Neutrophil (primary cell): Measurements from ENCODE around the gene VDAC1.
"Not testable (repeated sequence)": the region's sequence is repeated elsewhere in the genome, so short reads cannot be mapped to it uniquely, and the experiment has no call there.

ENCODE experiments used
- H3K27ac ChIP-seq: fragments of 200-600 bp; sonication (generic); 2 replicates; pipeline ENCODE4 v1.5.1; 2016; ENCODE audit warnings: mild to moderate bottlenecking, moderate library complexity
- H3K27me3 ChIP-seq: fragments of 200-600 bp; sonication (generic); 2 replicates; pipeline ENCODE4 v1.6.0; 2016; ENCODE audit warnings: mild to moderate bottlenecking
- H3K36me3 ChIP-seq: fragments of 200-600 bp; sonication (generic); 2 replicates; pipeline ENCODE4 v1.5.1; 2017
- H3K4me1 ChIP-seq, 2 experiments: fragments of 200-600 bp in 1 of 2; sonication (generic) in 1 of 2; 1 replicate in 1 of 2; 2 replicates in 1 of 2; pipeline versions ENCODE4 v1.5.1 to v1.6.1; 2013 to 2016; ENCODE audit warnings: low read depth in 1 of 2, low read length in 1 of 2, mild to moderate bottlenecking in 1 of 2, moderate library complexity in 1 of 2; ENCODE audit not compliant: control insufficient read depth in 1 of 2, insufficient read depth in 1 of 2
- H3K4me3 ChIP-seq, 2 experiments: fragments of 200-600 bp in 1 of 2; sonication (generic) in 1 of 2; 1 replicate in 1 of 2; 2 replicates in 1 of 2; pipeline ENCODE4 v1.5.1; 2013 to 2016; ENCODE audit warnings: low read depth in 1 of 2, low read length in 1 of 2, mild to moderate bottlenecking in 1 of 2, moderate library complexity in 1 of 2
- H3K9me3 ChIP-seq: fragments of 200-600 bp; sonication (generic); 2 replicates; pipeline ENCODE4 v1.5.1; 2016
- TF ChIP-seq, protein P1 (sequence below): fragments of 200-600 bp; sonication (generic); IDR thresholded peaks from 2 replicates; pipeline ENCODE4 v1.5.1; 2016; ENCODE audit warnings: antibody characterized with exemption

Gene VDAC1

DNA sequence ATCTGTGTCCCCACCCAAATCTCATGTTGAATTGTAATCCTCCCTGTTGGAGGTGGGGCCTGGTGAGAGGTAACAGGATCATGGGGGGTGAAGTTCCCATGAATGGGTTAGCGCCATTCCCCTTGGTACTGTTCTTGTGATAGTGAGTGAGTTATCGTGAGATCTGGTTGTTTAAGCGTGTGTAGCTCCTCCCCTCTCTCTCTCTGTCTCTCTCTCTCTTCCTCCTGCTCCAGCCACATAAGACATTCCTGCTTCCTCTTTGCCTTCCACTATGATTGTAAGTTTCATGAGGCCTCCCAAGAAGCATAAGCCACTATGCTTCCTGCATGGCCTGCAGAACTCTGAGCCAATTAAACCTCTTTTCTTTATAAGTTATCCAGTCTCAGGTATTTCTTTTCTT, 65.1 kb downstream of the VDAC1 start:
- Histone ChIP-seq H3K4me1 (no peaks in the 10 kb centered on the region), H3K27me3 (no peaks in the 10 kb centered on the region), H3K36me3 (no peaks in the 10 kb centered on the region), H3K9me3 (no peaks in the 10 kb centered on the region), H3K27ac (no peak overlapping the region), H3K4me3 (no peak overlapping the region)
- TF ChIP-seq, protein P1, sequence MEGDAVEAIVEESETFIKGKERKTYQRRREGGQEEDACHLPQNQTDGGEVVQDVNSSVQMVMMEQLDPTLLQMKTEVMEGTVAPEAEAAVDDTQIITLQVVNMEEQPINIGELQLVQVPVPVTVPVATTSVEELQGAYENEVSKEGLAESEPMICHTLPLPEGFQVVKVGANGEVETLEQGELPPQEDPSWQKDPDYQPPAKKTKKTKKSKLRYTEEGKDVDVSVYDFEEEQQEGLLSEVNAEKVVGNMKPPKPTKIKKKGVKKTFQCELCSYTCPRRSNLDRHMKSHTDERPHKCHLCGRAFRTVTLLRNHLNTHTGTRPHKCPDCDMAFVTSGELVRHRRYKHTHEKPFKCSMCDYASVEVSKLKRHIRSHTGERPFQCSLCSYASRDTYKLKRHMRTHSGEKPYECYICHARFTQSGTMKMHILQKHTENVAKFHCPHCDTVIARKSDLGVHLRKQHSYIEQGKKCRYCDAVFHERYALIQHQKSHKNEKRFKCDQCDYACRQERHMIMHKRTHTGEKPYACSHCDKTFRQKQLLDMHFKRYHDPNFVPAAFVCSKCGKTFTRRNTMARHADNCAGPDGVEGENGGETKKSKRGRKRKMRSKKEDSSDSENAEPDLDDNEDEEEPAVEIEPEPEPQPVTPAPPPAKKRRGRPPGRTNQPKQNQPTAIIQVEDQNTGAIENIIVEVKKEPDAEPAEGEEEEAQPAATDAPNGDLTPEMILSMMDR, result no peak

DNA sequence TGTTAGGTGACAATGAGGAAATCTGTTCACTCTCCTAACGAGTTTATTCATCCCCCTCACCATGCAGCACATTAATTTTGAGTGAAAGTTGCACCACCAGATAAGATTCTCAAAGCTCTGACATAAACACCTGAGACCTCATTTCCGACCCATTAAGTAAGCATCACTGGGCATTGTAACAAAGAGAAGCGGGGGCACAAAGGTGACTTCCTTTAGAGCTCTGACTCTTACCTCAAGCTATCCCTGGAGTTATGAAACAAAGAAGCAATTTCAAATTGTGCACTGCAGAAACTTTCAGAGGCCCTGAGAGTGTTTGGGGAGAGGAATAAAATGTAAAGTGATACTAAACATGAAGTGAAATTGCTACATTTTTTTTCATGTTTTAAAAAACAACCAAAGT, 65.8 kb downstream of the VDAC1 start:
- Histone ChIP-seq H3K4me1 (no peaks in the 10 kb centered on the region), H3K4me3 (no peak overlapping the region), H3K27ac (no peak overlapping the region), H3K36me3 (no peaks in the 10 kb centered on the region), H3K27me3 (no peaks in the 10 kb centered on the region), H3K9me3 (no peaks in the 10 kb centered on the region)
- TF ChIP-seq, protein P1, result no peak

DNA sequence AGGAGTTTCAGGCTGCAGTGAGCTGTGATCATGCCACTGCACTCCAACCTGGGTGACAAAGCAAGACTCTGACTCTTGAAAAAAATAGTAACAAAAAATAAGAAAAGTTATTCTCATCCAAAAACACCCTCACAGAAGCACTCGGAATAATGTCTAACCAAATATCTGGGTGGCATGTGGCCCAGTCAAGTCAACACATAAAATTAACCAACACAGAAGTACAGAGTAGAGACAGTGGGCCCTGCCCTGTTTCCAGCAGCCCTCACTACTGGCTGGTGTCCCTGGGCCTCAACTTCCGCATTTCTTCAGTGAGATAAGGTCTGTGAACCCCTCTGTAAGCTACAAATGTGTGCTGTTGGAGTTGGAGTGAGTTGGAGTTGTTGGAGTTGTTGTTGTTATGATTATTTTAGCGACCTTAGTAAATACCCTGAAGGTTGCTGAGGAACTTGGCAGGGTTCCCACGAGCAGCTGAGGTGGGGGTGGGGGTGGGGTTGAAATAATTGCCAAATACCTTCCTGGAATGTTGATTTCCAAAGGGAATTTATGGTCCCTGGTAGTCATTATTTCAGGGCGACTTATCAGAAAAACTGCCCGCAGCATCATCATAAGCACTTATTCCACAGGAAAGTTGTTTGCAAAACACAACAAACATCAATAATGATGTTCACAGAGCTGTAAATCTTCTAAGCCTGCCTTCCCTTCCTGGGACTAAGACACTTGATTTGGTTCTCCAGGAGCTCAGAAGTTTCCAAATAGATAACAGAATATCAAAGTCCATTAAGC, 66.5 kb downstream of the VDAC1 start:
- Histone ChIP-seq H3K9me3 (no peaks in the 10 kb centered on the region), H3K36me3 (no peaks in the 10 kb centered on the region), H3K27me3 (no peaks in the 10 kb centered on the region), H3K4me3 (no peak overlapping the region), H3K27ac (no peak overlapping the region), H3K4me1 (no peaks in the 10 kb centered on the region)
- TF ChIP-seq, protein P1, result no peak

DNA sequence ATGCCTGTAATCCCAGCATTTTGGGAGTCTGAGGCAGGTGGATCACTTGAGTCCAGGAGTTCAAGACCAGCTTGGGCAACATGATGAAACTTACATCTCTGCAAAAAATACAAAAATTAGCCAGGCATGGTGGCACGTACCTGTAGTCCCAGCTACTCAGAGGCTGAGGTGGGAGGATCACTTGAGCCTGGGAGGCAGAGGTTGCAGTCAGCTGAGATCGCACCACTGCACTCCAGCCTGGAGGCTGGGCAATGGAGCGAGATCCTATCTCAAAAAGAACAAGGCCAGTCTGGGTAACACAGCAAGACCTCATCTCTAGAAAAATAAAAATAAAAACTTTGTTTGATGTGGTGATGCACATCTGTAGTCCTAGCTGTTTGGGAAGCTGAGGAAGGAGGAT, 67.1 kb downstream of the VDAC1 start:
- not testable (repeated sequence) for H3K4me3 ChIP-seq, H3K4me1 ChIP-seq, H3K36me3 ChIP-seq, H3K27me3 ChIP-seq, H3K27ac ChIP-seq, H3K9me3 ChIP-seq

DNA sequence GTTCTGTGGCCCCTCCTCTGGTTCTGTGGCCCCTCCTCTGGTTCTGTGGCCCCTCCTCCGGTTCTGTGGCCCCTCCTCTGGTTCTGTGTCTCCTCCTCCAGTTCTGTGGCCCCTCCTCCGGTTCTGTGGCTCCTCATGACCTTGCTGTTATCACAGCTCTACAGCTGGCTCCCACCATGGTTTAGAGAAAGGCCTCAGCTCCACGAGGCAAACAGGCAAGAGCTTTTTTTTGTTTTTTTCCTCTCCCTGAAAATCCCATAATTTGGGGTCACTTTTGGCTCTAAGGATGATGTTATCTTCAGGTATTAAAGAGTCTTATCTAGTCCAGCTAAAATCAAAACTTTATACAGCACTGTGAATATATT, 68.1 kb downstream of the VDAC1 start:
- Histone ChIP-seq H3K4me3 (no peak overlapping the region), H3K9me3 (no peaks in the 10 kb centered on the region), H3K27ac (no peak overlapping the region), H3K4me1 (no peaks in the 10 kb centered on the region), H3K27me3 (no peaks in the 10 kb centered on the region), H3K36me3 (no peaks in the 10 kb centered on the region)
- TF ChIP-seq, protein P1, result no peak

DNA sequence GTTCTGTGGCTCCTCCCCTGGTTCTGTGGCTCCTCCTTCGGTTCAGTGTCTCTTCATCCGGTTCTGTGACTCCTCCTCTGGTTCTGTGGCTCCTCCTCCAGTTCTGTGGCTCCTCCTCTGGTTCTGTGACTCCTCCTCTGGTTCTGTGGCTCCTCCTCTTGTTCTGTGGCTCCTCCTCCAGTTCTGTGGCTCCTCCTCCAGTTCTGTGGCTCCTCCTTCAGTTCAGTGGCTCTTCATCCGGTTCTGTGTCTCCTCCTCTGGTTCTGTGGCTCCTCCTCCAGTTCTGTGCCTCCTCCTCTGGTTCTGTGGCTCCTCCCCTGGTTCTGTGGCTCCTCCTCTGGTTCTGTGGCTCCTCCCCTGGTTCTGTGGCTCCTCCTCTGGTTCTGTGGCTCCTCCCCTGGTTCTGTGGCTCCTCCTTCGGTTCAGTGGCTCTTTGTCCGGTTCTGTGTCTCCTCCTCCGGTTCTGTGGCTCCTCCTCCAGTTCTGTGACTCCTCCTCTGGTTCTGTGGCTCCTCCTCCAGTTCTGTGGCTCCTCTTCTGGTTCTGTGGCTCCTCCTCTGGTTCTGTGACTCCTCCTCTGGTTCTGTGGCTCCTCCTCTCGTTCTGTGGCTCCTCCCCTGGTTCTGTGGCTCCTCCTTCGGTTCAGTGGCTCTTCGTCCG, 68.7 kb downstream of the VDAC1 start:
- H3K27ac ChIP-seq, H3K27me3 ChIP-seq: not testable (repeated sequence)

More for the DNA sequence above, 68.7 kb downstream of the VDAC1 start:
- not testable (repeated sequence) for H3K4me1 ChIP-seq, H3K36me3 ChIP-seq, H3K4me3 ChIP-seq, H3K9me3 ChIP-seq
